IgD-negative memory B cell (primary cell): Measurements from ENCODE around the gene ARHGAP27. TPM values are rescaled to one million over a fixed set of nuclear protein-coding genes. Genes with fewer than 3 reads are reported as not detected.

Source experiments
- H3K27ac Mint-ChIP-seq, 3 donors: one replicate each; pipeline ENCODE4 v1.8.0; 2020 to 2022; ENCODE audit warnings: mild to moderate bottlenecking in 3 of 3, mixed read lengths in 3 of 3, moderate library complexity in 1 of 3
- H3K27me3 Mint-ChIP-seq: one replicate; pipeline ENCODE4 v1.8.0; 2021; ENCODE audit warnings: mixed read lengths
- H3K36me3 Mint-ChIP-seq: one replicate; pipeline ENCODE4 v1.8.0; 2020; ENCODE audit warnings: mild to moderate bottlenecking, mixed read lengths
- H3K4me1 Mint-ChIP-seq, 3 donors: one replicate each; pipeline ENCODE4 v1.8.0; 2020 to 2022; ENCODE audit warnings: mixed read lengths in 3 of 3, mild to moderate bottlenecking in 1 of 3
- H3K4me3 Mint-ChIP-seq, 4 donors: one replicate each; pipeline ENCODE4 v1.8.0; 2020 to 2022; ENCODE audit warnings: mild to moderate bottlenecking in 4 of 4, mixed read lengths in 4 of 4, moderate library complexity in 3 of 4
- H3K9me3 Mint-ChIP-seq, 3 donors: one replicate each; pipeline ENCODE4 v1.8.0; 2020 to 2021; ENCODE audit warnings: mixed read lengths in 3 of 3, mild to moderate bottlenecking in 1 of 3
- polyA plus RNA-seq: library from polyadenylated mRNA; unstranded; fragments of 300-500 nt; fragmentation: Illumina TruSeq; gene quantifications from one replicate; pipeline ENCODE4 v1.2.3, GENCODE V29; 2021

ARHGAP27 gene
- polyA plus RNA-seq, 1 donor from 2014 or later = 65.3 TPM

GRCh38 chr17:45409659-45410076 lies 23.0 kb downstream of the ARHGAP27 start:
- no peaks in the 10 kb centered on the region for H3K9me3 Mint-ChIP-seq
- no peaks in the 10 kb centered on the region for H3K36me3 Mint-ChIP-seq
- H3K27me3 Mint-ChIP-seq = no peaks in the 10 kb centered on the region
- peak overlapping the region; percentile 97 to 100 (median 98) for H3K27ac Mint-ChIP-seq
- peak overlapping the region; percentile 99 to 100 (median 100) for H3K4me3 Mint-ChIP-seq
- H3K4me1 Mint-ChIP-seq = peaks cover 53 to 55% (median 53%) of the 10 kb centered on the region in 3 donors

- Mint-ChIP-seq H3K4me3 (peak overlapping the region; percentile 99 to 100 (median 100)), H3K36me3 (no peaks in the 10 kb centered on the region), H3K4me1 (peaks cover 53 to 54% (median 53%) of the 10 kb centered on the region in 3 donors), H3K9me3 (no peaks in the 10 kb centered on the region), H3K27me3 (no peaks in the 10 kb centered on the region), H3K27ac (peak overlapping the region; percentile 98 to 100 (median 98))
Observed at GRCh38 chr17:45408611-45409421, 23.9 kb downstream of the ARHGAP27 start.

- no peaks in the 10 kb centered on the region for H3K36me3 Mint-ChIP-seq
- peaks cover 36 to 40% (median 37%) of the 10 kb centered on the region in 3 donors for H3K4me1 Mint-ChIP-seq
- no peaks in the 10 kb centered on the region for H3K27me3 Mint-ChIP-seq
- peak overlapping the region; percentile 53 to 100 (median 83) for H3K27ac Mint-ChIP-seq
- no peaks in the 10 kb centered on the region for H3K9me3 Mint-ChIP-seq
- H3K4me3 Mint-ChIP-seq = peak overlapping the region in 3 of 4 donors; percentile 75 to 99 (median 89)
Observed at GRCh38 chr17:45406107-45406506, 26.6 kb downstream of the ARHGAP27 start.

- Mint-ChIP-seq H3K27me3 (no peaks in the 10 kb centered on the region), H3K4me3 (peak overlapping the region in 3 of 4 donors; percentile 75 to 99 (median 89)), H3K9me3 (no peaks in the 10 kb centered on the region), H3K4me1 (peaks cover 31 to 37% (median 35%) of the 10 kb centered on the region in 3 donors), H3K36me3 (peaks cover 2% of the 10 kb centered on the region), H3K27ac (peak overlapping the region; percentile 53 to 100 (median 83))
Observed at GRCh38 chr17:45405250-45406086, 27.2 kb downstream of the ARHGAP27 start.

GRCh38 chr17:45404870-45405249 lies 27.8 kb downstream of the ARHGAP27 start:
- peak overlapping the region in 1 of 4 donors; percentile 17 for H3K4me3 Mint-ChIP-seq
- H3K27ac Mint-ChIP-seq = peak overlapping the region in 1 of 3 donors; percentile 59
- H3K27me3 Mint-ChIP-seq = no peaks in the 10 kb centered on the region
- H3K4me1 Mint-ChIP-seq = peaks cover 29 to 31% (median 31%) of the 10 kb centered on the region in 3 donors
- H3K36me3 Mint-ChIP-seq = peaks cover 2% of the 10 kb centered on the region
- no peaks in the 10 kb centered on the region for H3K9me3 Mint-ChIP-seq

- Mint-ChIP-seq H3K9me3 (no peaks in the 10 kb centered on the region), H3K27ac (peak overlapping the region in 2 of 3 donors; percentile 59 to 73), H3K36me3 (peaks cover 2% of the 10 kb centered on the region), H3K4me1 (peaks cover 26 to 30% (median 28%) of the 10 kb centered on the region in 3 donors), H3K4me3 (peak overlapping the region in 1 of 4 donors; percentile 39), H3K27me3 (no peaks in the 10 kb centered on the region)
Observed at GRCh38 chr17:45403906-45404490, 28.7 kb downstream of the ARHGAP27 start.

GRCh38 chr17:45402916-45403315 lies 29.8 kb downstream of the ARHGAP27 start:
- peaks cover 15 to 21% (median 17%) of the 10 kb centered on the region in 3 donors for H3K4me1 Mint-ChIP-seq
- H3K4me3 Mint-ChIP-seq = no peak overlapping the region
- H3K9me3 Mint-ChIP-seq = no peaks in the 10 kb centered on the region
- H3K36me3 Mint-ChIP-seq = peaks cover 2% of the 10 kb centered on the region
- H3K27me3 Mint-ChIP-seq = no peaks in the 10 kb centered on the region
- H3K27ac Mint-ChIP-seq = peak overlapping the region in 1 of 3 donors; percentile 39

GRCh38 chr17:45398800-45399199 lies 33.9 kb downstream of the ARHGAP27 start:
- H3K4me1 Mint-ChIP-seq = peaks cover 0 to 8% (median 3%) of the 10 kb centered on the region in 3 donors
- peak overlapping the region in 1 of 3 donors; percentile 86 for H3K27ac Mint-ChIP-seq
- H3K36me3 Mint-ChIP-seq = peaks cover 4% of the 10 kb centered on the region
- H3K27me3 Mint-ChIP-seq = no peaks in the 10 kb centered on the region
- no peak overlapping the region for H3K4me3 Mint-ChIP-seq
- no peaks in the 10 kb centered on the region for H3K9me3 Mint-ChIP-seq

GRCh38 chr17:45397796-45398195 lies 34.9 kb downstream of the ARHGAP27 start:
- Mint-ChIP-seq H3K36me3 (peaks cover 4% of the 10 kb centered on the region), H3K27ac (peak overlapping the region in 1 of 3 donors; percentile 31), H3K27me3 (no peaks in the 10 kb centered on the region), H3K4me3 (no peak overlapping the region), H3K9me3 (no peaks in the 10 kb centered on the region), H3K4me1 (peaks cover 0 to 8% (median 3%) of the 10 kb centered on the region in 3 donors)

- peaks cover 4% of the 10 kb centered on the region for H3K36me3 Mint-ChIP-seq
- H3K9me3 Mint-ChIP-seq = no peaks in the 10 kb centered on the region
- H3K27me3 Mint-ChIP-seq = no peaks in the 10 kb centered on the region
- no peak overlapping the region for H3K27ac Mint-ChIP-seq
- H3K4me3 Mint-ChIP-seq = no peak overlapping the region
- peaks cover 0 to 8% (median 4%) of the 10 kb centered on the region in 3 donors for H3K4me1 Mint-ChIP-seq
Observed at GRCh38 chr17:45396496-45397205, 36.0 kb downstream of the ARHGAP27 start.

- H3K4me3 Mint-ChIP-seq = no peak overlapping the region
- peaks cover 0 to 7% (median 6%) of the 10 kb centered on the region in 3 donors for H3K4me1 Mint-ChIP-seq
- H3K9me3 Mint-ChIP-seq = no peaks in the 10 kb centered on the region
- peaks cover 2% of the 10 kb centered on the region for H3K36me3 Mint-ChIP-seq
- no peak overlapping the region for H3K27ac Mint-ChIP-seq
- H3K27me3 Mint-ChIP-seq = no peaks in the 10 kb centered on the region
Observed at GRCh38 chr17:45395569-45396415, 36.9 kb downstream of the ARHGAP27 start.

- Mint-ChIP-seq H3K4me3 (no peak overlapping the region), H3K27ac (no peak overlapping the region), H3K4me1 (peaks cover 0 to 7% (median 6%) of the 10 kb centered on the region in 3 donors), H3K9me3 (no peaks in the 10 kb centered on the region), H3K36me3 (peaks cover 2% of the 10 kb centered on the region), H3K27me3 (no peaks in the 10 kb centered on the region)
Observed at GRCh38 chr17:45394913-45395568, 37.6 kb downstream of the ARHGAP27 start.

GRCh38 chr17:45394564-45394912 lies 38.1 kb downstream of the ARHGAP27 start:
- H3K27ac Mint-ChIP-seq = no peak overlapping the region
- H3K36me3 Mint-ChIP-seq = peaks cover 2% of the 10 kb centered on the region

More at GRCh38 chr17:45394564-45394912, 38.1 kb downstream of the ARHGAP27 start:
- Mint-ChIP-seq H3K27me3 (no peaks in the 10 kb centered on the region), H3K4me1 (peaks cover 0 to 7% (median 6%) of the 10 kb centered on the region in 3 donors), H3K4me3 (no peak overlapping the region), H3K9me3 (no peaks in the 10 kb centered on the region)
